ENCODE results near the gene NR5A2.
A peak's percentile ranks its signal among the peaks of the same experiment; 100 is the strongest.
"Not testable (repeated sequence)": the region's sequence is repeated elsewhere in the genome, so short reads cannot be mapped to it uniquely, and the experiment has no call there.

NR5A2 gene

GRCh38 chr1:200172311-200172710, 144.8 kb downstream of the NR5A2 start:
- DNase-seq: no peak

DNA sequence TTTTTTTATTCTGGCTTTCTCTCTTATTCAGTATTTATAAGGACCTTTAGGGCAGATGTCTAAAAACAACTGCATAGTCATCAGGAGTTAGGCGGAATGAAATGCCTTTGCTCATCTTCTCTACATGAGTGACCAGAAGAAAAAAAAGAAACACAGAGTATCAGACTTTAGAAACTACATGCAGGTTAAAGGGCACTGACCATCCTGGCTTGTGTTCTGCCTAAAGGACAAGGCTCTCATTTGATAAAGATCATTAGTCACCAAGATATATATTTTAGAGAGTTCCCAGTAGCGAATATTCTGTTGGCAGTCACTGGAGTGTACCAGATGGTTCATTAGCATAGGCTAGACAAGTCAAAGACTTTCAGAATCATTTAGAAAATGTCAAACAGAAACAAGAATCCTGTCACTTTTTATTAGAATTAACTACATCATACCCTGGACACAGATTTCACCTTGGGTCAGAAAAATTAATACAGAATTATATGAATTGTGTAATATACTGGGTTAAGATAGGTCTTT, 145.6 kb downstream of the NR5A2 start:
- no peak for DNase-seq

- DNase-seq: no peak
Observed at GRCh38 chr1:200174525-200175295, 147.2 kb downstream of the NR5A2 start.

- DNase-seq: no peak
Observed at GRCh38 chr1:200176181-200176580, 148.7 kb downstream of the NR5A2 start.

GRCh38 chr1:200176798-200177197, 149.3 kb downstream of the NR5A2 start:
- no peak for DNase-seq

DNA sequence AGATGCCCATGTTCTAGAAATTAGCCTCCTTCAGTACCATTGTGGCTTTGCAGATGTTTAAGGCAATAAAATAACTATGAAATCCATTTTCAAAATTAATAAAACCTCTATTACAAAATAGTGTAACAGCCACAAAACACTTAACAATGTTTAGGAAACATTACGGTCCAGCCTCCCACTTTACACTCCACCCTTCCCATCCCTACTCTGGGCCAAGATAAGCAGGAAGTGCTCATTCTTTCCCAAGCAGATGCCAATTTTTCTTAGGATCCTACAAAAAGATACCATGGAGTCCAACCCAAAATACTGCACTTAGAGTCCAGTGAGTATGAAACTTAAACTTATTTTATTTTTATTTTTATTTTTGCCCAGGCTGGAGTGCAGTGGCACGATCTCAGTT, 150.8 kb downstream of the NR5A2 start:
- no peak for DNase-seq

DNA sequence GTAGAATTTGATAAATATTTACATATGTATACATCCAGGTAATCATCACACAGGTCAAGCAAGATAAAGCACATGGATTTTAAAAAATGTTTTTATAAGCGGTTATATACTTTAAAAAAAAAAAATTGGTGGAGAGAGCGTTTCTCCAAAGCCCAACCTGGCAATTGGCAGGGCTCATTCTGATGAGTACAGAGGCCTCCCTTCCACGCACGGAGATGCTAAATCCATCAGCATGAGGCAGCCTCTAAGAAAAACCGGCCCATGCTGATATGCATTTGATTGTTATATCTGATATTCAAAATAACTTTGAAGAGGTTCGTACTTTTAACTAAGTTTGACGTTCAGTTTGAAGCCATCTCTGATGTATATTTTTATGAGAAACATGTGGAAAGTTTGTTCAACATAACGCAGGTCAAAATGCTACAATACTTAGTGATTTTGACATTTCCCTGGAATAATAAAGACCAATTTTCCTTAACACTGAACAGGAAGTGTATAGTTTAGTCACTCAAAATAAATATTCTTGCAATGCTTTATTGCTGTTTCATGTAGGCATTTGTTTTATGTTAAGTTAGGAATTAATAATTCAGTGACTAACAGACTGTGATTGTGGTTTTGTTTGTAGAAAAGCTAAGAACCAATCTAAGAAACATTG, 151.7 kb downstream of the NR5A2 start:
- no peak for DNase-seq

DNA sequence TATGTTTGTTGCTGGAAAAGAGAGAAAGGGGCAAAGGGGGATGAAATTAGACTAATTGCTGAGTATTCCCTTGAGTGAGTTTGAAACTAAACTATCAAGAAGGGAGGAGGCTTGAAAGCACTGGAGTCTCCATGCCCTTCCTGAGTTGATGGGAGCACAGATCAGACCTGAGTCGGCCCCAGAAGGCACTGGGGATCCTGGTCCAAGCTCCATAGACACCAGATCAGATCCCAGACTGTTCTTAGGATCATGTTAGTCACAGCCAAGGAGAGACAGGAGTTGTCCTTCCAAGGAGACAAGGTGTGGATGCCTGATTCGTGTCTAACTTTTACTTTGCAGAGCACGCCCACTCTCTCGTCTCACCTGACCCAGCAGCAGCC, 152.3 kb downstream of the NR5A2 start:
- DNase-seq: no peak

GRCh38 chr1:200180821-200181220, 153.3 kb downstream of the NR5A2 start:
- DNase-seq: no peak

- DNase-seq: no peak
Observed at GRCh38 chr1:200181861-200182260, 154.4 kb downstream of the NR5A2 start.

GRCh38 chr1:200182701-200183100, 155.2 kb downstream of the NR5A2 start:
- no peak for DNase-seq

GRCh38 chr1:200183637-200184036, 156.1 kb downstream of the NR5A2 start:
- no peak for DNase-seq

DNA sequence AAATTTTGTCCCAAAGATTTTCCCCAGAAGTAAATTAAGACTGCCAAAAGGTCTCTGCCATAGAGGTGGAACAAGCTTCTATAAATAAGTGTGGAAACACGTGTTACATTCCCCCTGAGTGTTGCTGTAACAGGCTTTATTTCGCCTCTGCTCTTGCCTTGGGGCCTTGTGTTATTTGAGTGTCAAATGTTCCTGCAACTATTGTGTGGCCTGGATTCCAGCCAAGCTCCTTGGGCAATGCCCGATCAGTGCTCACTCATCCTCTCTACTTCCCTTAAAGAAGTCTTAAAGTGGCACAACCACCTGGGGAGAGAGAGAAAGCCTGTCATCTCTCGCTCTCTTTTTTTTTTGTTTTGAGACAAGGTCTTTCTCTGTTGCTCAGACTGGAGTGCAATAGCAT, 156.7 kb downstream of the NR5A2 start:
- peak; percentile 96 for DNase-seq

DNA sequence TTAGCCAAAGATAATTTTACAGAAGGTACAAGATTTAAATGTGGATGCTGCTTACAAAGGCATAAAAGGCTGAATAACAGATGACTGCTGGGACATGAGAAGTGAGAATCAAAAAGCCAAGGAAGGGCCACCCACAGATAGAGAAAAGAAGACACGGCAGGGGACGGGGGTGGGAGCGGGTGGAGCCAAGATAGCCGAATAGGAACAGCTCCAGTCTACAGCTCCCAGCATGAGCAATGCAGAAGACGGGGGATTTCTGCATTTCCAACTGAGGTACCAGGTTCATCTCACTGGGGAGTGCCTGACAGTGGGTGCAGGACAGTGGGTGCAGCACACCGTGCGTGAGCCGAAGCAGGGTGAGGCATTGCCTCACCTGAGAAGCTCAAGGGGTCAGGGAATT, 157.7 kb downstream of the NR5A2 start:
- DNase-seq: not testable (repeated sequence)

- not testable (repeated sequence) for DNase-seq
Observed at GRCh38 chr1:200187332-200187731, 159.8 kb downstream of the NR5A2 start.

DNA sequence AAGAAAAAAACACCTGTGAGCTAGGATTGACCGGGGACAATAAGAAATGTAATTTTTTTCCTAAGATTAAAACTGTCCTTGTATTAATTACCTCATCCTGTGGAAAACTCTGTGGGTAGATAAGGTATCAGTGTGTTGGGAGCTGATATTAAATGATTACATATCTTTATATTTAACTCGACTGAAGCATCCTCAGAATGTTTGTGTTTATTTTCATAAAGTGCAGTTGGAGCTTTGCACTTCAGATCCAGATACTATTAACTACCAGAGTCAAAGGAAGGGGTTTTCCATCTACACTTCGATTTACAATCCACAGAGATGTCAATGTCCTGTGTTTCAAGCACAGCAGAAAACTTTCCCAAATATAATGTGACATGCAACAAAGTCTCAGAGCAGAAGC, 164.5 kb downstream of the NR5A2 start:
- DNase-seq: no peak

DNA sequence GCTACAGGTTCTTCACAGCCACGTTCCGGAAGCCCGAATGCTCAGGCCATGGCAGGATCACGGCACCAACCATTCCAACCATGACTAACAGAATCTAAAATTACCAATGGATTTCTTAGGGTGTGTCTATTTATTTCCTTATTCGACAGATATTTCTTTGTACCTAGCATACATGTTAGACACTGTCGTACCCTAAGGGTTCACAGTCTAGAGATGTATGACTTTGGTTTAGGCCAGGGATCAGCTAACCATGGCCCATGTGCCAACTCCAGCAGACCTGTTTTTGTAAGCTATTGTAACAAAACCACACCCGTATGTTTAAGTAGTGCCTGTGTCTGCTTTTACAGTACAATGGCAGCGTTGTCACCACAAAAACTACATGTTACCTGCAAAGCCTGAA, 167.0 kb downstream of the NR5A2 start:
- DNase-seq: no peak

- DNase-seq: no peak
Observed at GRCh38 chr1:200198236-200198635, 170.7 kb downstream of the NR5A2 start.

GRCh38 chr1:200205216-200205995, 177.9 kb downstream of the NR5A2 start:
- DNase-seq: no peak

DNA sequence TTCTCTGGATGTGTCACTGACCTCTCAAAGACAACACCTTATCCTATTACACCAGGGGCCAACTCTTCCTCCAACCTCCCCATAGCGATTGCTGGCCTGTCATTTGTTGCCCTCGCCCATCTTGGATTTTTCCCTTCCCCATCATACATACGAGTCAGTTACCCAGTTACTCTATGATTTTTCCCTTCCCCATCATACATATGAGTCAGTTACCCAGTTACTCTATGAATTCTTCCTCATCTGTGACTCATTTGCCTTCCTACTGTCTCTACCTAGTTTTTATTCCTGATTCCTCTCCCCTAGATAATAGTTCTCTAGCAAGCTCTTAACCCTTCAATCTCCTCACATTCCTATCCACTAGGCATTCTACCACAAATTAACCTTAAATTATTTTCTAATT, 178.8 kb downstream of the NR5A2 start:
- DNase-seq: peak; percentile 62

- DNase-seq: peak; percentile 65
Observed at GRCh38 chr1:200206761-200207160, 179.3 kb downstream of the NR5A2 start.

- DNase-seq: peak; percentile 97
Observed at GRCh38 chr1:200207711-200208126, 180.2 kb downstream of the NR5A2 start.

GRCh38 chr1:200211157-200211556, 183.6 kb downstream of the NR5A2 start:
- DNase-seq: no peak

DNA sequence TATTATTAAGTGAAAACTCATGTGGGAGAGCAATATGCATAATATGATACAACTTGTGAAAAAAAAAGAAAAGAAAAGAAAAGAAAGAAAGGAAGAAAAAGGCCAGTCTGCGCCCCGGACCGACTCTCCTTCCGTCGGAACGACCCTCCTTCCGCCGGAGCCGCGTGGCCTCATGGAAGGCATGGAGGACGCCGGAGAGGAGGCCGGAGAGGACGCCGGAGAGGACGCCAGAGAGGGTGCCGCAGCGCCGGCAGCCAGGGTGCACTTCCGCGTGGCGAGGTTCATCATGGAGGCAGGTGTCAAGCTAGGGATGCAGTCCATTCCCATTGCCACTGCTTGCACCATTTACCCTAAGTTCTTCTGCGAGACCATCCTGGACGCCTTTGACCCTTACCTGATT, 185.9 kb downstream of the NR5A2 start:
- no peak for DNase-seq

Data from MV-4-11 (cell line).